ENCODE results near the gene ACSS1. TPM values are rescaled to one million over a fixed set of nuclear protein-coding genes. Genes with fewer than 3 reads are reported as not detected.

The ACSS1 gene
- total and polyA plus RNA-seq, 2 of the 8 experiments (the other 6 are each of a cell fraction or from before 2014, with no cell fraction given): 2.6 to 3.4 TPM

GRCh38 chr20:25089662-25090061 is 31.7 kb upstream of the ACSS1 start:
- 87% methylated on average over 12 of the region's 12 CpGs; no CpG with 5 or more reads in 1 of the 2 experiments for WGBS, 2 experiments (ENCODE audit: extremely low coverage in 1 of 2, insufficient coverage in 1 of 2, insufficient read length in 1 of 2, insufficient replicate concordance in 2 of 2, low coverage in 1 of 2, low lambda C conversion rate in 2 of 2, missing lambda C conversion rate in 1 of 2)
- peaks cover 17 to 37% (median 27%) of the 10 kb centered on the region in 4 experiments for H3K27me3 ChIP-seq (replicated peaks in 1 of 4; ENCODE audit: control insufficient read depth in 3 of 4, extremely low read depth in 1 of 4, insufficient read depth in 3 of 4, low read length in 3 of 4)
- H3K23me2 ChIP-seq (ENCODE audit: low read depth, low read length): peaks cover 2% of the 10 kb centered on the region; the same call in 1 of the 2 replicates
- no peak overlapping the region for H3K56ac ChIP-seq (replicated peaks; ENCODE audit: insufficient read length, low read depth, low read length)
- H3K4me2 ChIP-seq (ENCODE audit: insufficient read depth in 1 of 2, low read depth in 2 of 2, low read length in 2 of 2): no peak overlapping the region
- no peak for FAIRE-seq
- POLR2A ChIA-PET (ENCODE audit: partially characterized antibody): no interaction called here
- no peak overlapping the region for H2BK15ac ChIP-seq (ENCODE audit: low read length)
- no peak overlapping the region for H3K4ac ChIP-seq (replicated peaks; ENCODE audit: insufficient read length, low read depth, low read length)
- CTCF ChIA-PET (ENCODE audit: partially characterized antibody): interaction anchor here (1.5 to 2.2 kb wide), 2 partner anchors 95 to 157 kb away, joined by 3 to 8 read pairs; no protein-coding TSS in a partner anchor
- no peak overlapping the region for H4K8ac ChIP-seq (ENCODE audit: extremely low read depth, insufficient read depth, low read length)
- no peaks in the 10 kb centered on the region for H3K9me3 ChIP-seq (ENCODE audit: insufficient read depth in 2 of 2, low read depth in 1 of 2, low read length in 1 of 2)
- H4K20me1 ChIP-seq (replicated peaks in 1 of 2; ENCODE audit: control insufficient read depth in 1 of 2, insufficient read depth in 2 of 2, low read length in 2 of 2): peaks cover 0 to 3% of the 10 kb centered on the region in 2 experiments
- H2BK20ac ChIP-seq (ENCODE audit: low read length): no peak overlapping the region
- no peak overlapping the region for H2BK120ac ChIP-seq (replicated peaks; ENCODE audit: low read depth, low read length)
- no peaks in the 10 kb centered on the region for H3K79me1 ChIP-seq (ENCODE audit: low read depth, low read length)
- no peak overlapping the region for H2BK12ac ChIP-seq (ENCODE audit: low read depth, low read length)
- no peak overlapping the region for H4K5ac ChIP-seq (ENCODE audit: insufficient read length, low read depth, low read length)
- H3K14ac ChIP-seq (ENCODE audit: insufficient read length): no peak overlapping the region
- no peak overlapping the region for H2AFZ ChIP-seq (ENCODE audit: low read length)
- no peak overlapping the region for H3K23ac ChIP-seq (ENCODE audit: insufficient read length)
- peak in 1 of 2 experiments; percentile 27 for DNase-seq (ENCODE audit: low read depth in 1 of 2, low spot score in 2 of 2)
- no peak overlapping the region for H3K9ac ChIP-seq (replicated peaks in 1 of 4; ENCODE audit: extremely low read depth in 1 of 4, low read depth in 3 of 4, low read length in 3 of 4)
- no peak overlapping the region for H3K27ac ChIP-seq (ENCODE audit: low read depth, low read length)
- H4K91ac ChIP-seq (replicated peaks; ENCODE audit: insufficient read length, low read length): no peak overlapping the region
- H3K79me2 ChIP-seq (ENCODE audit: control insufficient read depth in 1 of 2, insufficient read depth in 2 of 2, low read length in 2 of 2): no peaks in the 10 kb centered on the region
- H2BK5ac ChIP-seq (ENCODE audit: low read depth, low read length): no peak overlapping the region
- no peak overlapping the region for H3K18ac ChIP-seq (ENCODE audit: extremely low read depth, low read length)
- no peak overlapping the region for H2AK5ac ChIP-seq (ENCODE audit: low read depth, low read length)
- no peaks in the 10 kb centered on the region for H3K36me3 ChIP-seq (ENCODE audit: control insufficient read depth in 2 of 4, insufficient read depth in 4 of 4, low read length in 3 of 4)
- peaks cover 0 to under 1% (median 0%) of the 10 kb centered on the region in 4 experiments; a peak in 2 of 7 replicates for H3K4me1 ChIP-seq (replicated peaks in 1 of 4; ENCODE audit: control insufficient read depth in 3 of 4, insufficient read depth in 4 of 4, low read length in 3 of 4)
- no peak overlapping the region for H3K4me3 ChIP-seq (ENCODE audit: extremely low read depth in 1 of 4, insufficient read depth in 2 of 4, low read depth in 3 of 4, low read length in 4 of 4)
- TF ChIP-seq KDM5A (IDR thresholded peaks at IDR 0.05; ENCODE audit: low read length) (no peak), NRF1 (IDR thresholded peaks at IDR 0.05; ENCODE audit: low read depth, low read length) (no peak), CTCF (IDR thresholded peaks at IDR 0.05; ENCODE audit: control extremely low read depth in 1 of 3, insufficient read depth in 1 of 3, low read depth in 1 of 3, low read length in 3 of 3) (no peak), HDAC6 (IDR thresholded peaks at IDR 0.05; ENCODE audit: low read depth, low read length) (no peak), KDM4A (IDR thresholded peaks at IDR 0.05; ENCODE audit: low read depth, low read length, severe bottlenecking) (no peak), ATF2 (IDR thresholded peaks at IDR 0.05; ENCODE audit: low read length) (no peak), ASH2L (IDR thresholded peaks at IDR 0.05; ENCODE audit: low read length) (no peak), SP4 (IDR thresholded peaks at IDR 0.05; ENCODE audit: low read length) (no peak), POLR2AphosphoS5 (IDR thresholded peaks at IDR 0.05; ENCODE audit: low read depth, low read length) (no peak), TAF7 (optimal IDR thresholded peaks at IDR 0.05; ENCODE audit: borderline replicate concordance, low read depth, low read length) (no peak)
